HT1080 (cell line): ENCODE results near the gene LPCAT2. TPM values are rescaled to one million over a fixed set of nuclear protein-coding genes. Genes with fewer than 3 reads are reported as not detected.

Experiments
- DNase-seq: peaks from one replicate; pipeline ENCODE4 v3.0.0-alpha.2; 2015; ENCODE audit warnings: low read depth
- polyA plus RNA-seq, 2 experiments: library from polyadenylated mRNA; depleted of rRNA; stranded (reverse); fragments of >200 nt; gene quantifications; 2 replicates each; pipeline ENCODE4 v1.2.3, GENCODE V29; 2015
- total RNA-seq: library from RNA; depleted of rRNA; stranded (reverse); fragments of >200 nt; shearing (Covaris generic); gene quantifications from 2 replicates; pipeline ENCODE4 v1.2.3, GENCODE V29; 2014; rRNA removed

The LPCAT2 gene, protein sequence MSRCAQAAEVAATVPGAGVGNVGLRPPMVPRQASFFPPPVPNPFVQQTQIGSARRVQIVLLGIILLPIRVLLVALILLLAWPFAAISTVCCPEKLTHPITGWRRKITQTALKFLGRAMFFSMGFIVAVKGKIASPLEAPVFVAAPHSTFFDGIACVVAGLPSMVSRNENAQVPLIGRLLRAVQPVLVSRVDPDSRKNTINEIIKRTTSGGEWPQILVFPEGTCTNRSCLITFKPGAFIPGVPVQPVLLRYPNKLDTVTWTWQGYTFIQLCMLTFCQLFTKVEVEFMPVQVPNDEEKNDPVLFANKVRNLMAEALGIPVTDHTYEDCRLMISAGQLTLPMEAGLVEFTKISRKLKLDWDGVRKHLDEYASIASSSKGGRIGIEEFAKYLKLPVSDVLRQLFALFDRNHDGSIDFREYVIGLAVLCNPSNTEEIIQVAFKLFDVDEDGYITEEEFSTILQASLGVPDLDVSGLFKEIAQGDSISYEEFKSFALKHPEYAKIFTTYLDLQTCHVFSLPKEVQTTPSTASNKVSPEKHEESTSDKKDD
- total RNA-seq: 11.5 and 11.9 TPM in 2 replicates
- polyA plus RNA-seq (2015; cell fraction: cytosol; rRNA removed): 10.0 and 13.6 TPM in 2 replicates
- 21.9 and 25.6 TPM in 2 replicates for polyA plus RNA-seq (2015; cell fraction: nucleus; rRNA removed)

DNA sequence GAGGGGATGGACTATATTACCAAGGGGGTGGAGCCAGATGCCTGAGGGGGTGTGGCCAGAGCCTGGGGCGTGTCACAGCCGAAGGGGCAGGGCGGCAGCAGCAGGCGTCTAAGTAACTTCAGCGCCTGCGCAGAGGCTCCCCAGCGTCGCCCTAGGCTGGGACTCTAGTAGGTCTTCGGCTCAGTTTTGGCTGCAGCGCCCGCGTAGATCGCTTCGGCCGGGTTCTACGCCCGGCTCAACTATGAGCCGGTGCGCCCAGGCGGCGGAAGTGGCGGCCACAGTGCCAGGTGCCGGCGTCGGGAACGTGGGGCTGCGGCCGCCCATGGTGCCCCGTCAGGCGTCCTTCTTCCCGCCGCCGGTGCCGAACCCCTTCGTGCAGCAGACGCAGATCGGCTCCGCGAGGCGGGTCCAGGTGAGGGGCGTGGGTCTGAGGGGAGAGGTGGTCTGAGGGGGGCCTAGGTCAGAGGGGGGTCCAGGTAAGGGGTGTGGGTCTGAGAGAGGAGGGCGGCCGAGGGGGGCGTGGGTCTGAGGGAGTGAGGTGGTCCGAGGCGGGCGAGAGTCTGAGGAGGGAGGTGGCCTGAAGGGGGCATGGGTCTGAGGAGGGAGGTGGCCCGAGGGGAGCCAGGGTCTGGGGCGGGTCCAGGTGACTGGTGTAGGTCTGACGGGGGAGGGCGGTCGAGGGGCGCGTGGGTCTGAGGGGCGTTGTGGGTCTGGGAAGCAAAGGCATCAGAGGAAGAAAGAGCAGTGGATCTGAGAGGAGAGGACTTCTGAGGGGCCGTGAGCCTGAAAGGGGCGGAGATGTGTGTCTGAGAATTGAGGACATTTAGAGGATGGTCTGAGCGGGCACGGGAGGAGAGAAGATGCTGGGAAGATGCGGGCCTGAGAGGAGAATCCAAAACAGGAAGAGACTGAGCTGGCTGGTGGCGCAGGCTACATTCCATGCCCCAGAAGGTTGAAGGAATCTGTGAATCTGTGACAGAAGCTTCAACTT is at the start of gene LPCAT2:
TSS of gene LPCAT2 (plus strand) at position 132 of the 991 bp plus-strand sequence. CDS start at position 242, 110 bp downstream.
- DNase-seq: peak; percentile 78

DNA sequence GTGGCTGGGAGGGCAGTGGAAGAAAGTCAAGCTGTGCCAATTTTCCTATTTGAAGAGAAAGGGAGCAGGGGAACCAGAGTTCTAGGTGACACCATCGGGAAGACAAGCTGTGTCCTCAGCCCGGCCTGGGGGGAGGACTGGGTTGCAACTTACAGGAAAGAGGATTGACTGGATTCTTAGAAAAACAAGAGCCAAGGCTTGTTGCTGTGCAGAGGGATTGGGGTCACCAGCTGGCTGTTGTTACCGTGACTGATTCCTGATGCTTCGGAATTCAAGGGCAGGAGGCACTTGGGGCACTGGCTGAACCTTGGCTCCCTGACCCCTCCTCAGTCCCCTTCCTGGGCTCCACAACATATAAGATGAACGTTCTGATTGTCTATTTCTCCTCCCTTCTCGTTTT is 46.6 kb upstream of the LPCAT2 start:
- DNase-seq: no peak

DNA sequence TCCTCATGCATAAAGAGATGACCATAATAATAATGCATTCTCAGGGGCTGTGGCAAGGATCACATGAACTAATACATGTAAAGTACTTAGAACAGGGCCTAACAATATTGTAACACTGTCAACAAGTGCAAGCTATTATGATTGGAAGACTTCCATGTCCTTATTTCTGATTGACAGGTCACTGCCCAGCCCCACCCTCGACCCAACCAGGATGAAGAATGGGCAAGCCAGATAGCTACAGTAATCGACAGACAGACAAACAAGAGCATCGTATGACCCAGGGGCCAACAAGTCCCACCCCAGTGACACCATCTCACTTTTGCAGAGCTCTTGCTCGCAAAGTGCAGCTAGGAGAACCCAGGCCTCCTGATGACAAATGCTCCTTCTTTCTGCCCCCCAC is 44.5 kb upstream of the LPCAT2 start:
- DNase-seq: no peak

DNA sequence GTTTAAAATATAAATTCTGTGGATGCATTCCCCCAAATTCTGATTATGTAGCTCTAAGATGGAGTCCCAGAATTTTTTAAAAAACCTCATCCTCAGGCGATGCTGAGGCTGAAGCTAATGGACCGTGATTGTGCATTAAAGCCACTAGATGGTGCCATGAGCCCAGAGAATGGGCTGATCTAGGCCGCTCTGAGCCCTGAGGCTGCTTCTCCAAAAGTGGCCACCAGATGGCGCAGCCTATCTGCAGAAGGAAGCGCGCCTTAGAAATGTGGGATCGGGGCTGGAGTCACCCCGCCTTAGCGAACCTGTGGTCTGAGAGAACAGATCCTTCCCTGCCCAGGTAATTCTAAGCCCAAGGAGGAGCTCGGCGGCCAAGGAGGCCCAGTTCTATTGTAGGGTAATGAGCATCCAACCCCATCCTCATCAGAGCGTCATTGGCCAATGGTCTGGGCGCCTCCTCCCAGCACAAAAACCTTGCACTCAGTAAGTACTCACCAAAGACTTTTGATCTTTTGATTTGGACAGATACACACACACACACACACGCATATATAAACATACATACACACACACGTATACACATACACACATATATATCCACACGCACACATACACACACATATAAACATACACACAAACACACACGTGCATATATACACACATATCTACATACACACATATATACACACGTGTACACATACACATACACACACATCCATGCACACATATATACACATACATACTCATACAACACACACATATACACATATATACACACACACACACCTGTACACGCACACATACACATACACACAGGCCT is 43.6 kb upstream of the LPCAT2 start:
- DNase-seq: peak; percentile 71

DNA sequence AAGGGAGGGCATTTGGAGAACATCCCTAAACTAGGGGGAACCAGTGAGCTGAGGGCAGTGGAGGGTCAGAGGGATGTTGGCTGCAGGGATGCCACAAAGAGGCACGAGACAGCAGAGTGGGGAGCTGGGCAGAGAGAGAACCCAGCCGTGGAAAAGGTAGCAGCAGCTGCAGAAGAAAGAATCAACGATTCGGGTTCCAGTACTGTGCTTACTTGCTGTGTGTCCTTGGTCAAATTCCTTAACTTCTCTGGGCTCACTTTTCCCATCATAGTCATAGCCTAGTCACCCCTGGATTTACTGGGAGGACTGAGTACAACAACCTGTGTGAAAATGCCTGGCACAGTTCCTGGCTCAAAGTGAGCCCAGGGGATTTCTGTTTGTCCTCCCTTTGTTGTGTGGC is 42.7 kb upstream of the LPCAT2 start:
- no peak for DNase-seq

DNA sequence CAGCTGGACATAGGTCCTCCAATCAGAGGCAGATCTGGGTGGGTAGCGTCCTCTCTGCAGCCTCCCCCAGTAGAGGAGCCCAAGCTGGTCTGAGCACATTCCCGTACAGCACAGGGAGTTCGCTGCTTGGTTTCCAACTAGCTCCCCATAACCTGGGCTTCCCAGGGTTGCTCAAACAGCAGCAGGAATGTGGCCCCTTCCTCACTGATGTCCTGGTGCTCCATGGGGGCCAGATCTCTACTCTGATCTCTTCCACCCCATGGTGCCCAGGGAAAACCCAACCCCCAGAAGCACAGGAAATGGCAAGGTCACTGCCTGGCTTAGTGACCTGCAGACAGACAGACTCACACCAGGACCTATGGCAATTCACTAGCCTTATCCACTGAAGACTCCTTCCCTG is 41.0 kb upstream of the LPCAT2 start:
- DNase-seq: no peak

DNA sequence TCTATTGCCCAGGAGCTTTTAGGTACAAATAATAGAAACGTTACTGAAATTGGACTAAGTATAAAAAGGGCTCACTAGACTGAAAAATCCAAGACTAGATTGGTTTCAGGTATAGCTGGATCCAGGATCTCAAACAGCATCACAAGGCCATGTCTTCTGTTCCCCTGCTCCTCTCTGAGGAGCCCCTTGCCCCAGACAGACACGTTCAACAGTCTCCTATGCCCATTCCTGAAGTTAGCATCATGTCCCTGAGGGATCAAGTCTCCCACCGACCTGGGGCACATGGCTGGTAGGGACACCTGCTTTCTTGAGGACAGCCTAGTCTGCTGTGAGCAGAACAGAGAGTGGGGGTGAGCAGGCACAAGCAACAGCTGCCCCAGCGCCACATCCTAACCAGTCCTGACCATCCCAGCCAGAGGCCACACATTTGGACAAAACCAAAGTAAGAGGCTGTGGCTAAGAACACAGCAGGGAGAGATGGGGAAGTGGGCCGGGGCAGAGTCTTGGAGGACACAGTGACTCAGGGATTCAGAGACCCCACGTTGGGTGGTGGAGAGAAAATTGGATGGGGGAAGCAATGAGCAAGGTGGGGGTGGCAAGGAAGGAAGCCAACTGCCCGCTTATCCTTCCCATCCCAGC is 40.4 kb upstream of the LPCAT2 start:
- DNase-seq: no peak

DNA sequence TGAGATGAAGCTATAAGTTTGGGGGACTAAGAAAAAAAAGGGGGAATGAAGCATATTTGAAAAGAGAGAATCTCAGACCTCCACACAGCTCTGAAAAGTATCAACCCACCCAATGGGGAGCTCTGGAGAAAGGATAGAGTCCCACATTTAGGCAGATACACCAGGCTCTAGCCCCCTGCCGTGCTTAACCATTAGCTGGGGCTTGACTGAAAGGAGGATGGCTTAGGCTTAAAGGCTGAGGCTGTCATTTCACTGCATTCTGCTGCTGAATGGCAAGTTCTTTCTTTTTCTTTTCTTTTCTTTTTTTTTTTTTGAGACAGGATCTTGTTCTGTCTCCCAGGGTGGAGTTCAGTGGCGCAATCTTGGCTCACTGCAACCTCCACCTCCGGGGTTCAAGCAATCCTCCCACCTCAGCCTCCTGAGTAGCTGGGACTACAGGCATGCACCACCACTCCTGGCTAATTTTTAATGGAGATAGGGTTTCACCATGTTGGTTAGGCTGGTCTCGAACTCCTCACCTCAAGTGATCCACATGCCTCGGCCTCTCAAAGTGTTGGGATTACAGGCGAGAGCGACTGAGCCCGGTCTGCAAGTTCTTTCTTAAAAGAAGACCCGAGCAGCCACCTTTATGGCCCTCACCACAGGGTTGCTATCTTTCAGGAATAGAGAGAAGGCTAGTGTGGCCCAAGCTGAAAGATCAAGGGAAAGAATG is 38.9 kb upstream of the LPCAT2 start:
- no peak for DNase-seq

DNA sequence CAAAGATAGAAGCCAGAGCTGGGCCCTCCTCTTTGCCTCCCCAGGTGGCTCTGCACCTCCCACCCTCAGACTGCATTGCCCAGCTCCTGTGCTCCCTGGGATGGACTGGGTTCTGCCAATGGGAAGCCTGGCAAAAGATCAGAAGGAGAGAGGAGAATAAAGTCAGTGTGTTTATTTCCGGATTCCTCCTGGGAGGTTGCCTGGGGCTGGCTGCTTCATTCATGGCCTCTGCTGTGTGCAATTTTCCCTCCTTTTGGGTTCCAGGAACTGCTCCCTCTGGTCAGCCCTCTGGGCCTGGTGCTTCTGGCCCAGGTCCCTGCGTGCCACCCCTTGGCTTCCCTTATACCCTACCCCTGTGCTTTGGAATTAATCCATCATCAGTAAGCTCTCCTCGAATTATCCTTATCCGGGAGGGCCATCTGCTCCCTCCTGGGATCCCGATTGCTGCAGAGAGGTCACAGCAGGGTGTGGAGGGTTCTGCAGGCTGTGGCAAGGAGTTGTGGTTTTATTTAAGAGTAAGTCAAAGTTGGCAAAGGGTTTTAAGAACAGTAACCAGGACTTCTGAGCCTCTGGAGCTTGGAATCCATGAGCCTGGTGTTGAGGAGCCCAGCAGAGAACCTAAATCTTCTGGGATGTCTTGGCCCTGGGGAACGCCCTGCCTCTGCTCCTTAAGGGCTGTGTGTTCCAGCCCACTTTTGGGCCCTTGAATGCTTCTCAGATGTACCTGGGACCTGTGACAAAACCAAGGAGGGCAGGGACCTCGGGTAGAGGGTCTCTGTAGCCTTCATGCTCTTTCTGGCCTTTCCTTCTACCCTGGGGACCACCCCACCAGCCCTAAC is 38.1 kb upstream of the LPCAT2 start:
- peak; percentile 75 for DNase-seq

DNA sequence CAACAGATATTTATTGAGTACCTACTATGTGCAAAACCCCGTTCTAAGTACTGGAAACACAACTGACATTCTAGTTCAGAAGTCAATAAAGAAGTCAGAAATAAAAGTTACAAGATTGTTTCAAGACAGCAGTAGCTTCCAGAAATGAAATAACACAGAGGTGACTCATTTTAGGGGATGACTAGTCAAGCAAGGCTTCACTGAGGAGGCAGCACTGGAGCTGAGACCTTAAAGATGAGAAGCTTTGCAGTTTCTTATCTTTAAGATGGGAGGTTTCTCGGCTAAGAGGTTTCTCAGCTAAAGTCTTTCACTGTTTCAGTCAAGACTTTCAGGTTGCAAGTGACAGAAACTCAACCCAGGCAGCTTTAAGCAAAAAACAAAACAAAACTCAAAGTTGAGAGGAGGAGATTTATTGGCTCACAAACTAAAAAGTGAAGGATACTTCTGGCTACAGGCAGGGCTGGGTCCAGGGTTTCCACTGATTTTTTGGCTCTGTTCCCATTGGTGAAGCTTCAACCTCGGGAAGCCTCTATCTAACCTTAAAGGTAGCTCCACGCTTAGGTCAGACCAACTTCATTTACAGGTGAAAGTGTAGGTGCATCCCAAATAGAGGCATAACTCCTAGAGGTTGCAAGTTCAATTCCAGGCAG is 37.3 kb upstream of the LPCAT2 start:
- peak; percentile 84 for DNase-seq

DNA sequence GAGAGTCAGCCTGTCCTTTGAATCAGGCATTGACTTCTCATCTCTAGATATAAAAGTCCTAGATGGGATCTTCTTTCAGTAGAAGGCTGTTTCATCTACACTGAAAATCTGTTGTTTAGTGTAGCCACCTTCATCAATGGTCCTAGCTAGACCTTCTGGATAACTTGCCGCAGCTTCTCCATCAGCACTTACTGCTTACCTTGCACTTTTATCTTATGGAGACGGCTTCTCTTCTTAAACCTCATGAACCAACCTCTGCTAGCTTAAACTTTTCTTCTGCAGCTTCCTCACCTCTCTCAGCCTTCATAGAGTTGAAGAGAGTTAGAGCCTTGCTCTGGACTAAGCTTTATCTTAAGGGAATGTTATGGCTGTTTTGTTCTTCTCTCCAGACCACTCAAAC is 35.3 kb upstream of the LPCAT2 start:
- DNase-seq: no peak

DNA sequence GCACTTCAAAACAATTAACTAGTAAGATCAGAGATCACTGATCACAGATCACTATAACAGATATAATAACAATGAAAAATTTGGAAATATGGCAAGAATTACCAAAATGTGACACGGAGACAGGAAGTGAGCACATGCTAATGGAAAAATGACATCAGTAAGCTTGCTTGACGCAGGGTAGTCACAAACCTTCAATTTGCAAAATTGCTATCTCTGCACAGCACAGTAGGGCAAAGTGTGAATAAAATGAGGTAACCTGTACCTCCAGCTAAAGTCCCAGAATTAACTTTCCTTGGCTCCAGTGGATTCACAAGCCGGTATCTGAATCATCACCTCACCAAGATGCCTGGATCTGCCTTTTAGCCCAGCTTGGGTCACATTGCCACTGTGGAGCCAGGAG is 34.1 kb upstream of the LPCAT2 start:
- DNase-seq: no peak

DNA sequence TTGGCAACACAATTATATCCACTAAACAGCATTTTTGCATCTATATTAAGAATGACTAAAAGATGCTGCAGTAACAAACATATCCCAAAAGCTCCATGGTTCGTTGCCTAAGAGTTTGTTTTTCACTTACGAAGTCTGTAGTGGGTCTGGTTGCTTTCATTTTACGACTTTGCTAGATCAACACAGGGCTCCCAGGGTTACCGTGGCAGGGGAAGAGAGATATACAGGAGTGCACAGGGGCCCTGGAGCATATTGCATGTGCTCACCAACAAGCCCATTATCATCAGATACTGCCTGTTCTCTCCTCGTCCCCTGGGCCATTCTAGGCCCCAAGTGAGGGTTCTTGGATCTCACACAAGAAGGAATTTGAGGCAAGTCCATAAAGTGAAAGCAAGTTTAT is 33.0 kb upstream of the LPCAT2 start:
- no peak for DNase-seq

DNA sequence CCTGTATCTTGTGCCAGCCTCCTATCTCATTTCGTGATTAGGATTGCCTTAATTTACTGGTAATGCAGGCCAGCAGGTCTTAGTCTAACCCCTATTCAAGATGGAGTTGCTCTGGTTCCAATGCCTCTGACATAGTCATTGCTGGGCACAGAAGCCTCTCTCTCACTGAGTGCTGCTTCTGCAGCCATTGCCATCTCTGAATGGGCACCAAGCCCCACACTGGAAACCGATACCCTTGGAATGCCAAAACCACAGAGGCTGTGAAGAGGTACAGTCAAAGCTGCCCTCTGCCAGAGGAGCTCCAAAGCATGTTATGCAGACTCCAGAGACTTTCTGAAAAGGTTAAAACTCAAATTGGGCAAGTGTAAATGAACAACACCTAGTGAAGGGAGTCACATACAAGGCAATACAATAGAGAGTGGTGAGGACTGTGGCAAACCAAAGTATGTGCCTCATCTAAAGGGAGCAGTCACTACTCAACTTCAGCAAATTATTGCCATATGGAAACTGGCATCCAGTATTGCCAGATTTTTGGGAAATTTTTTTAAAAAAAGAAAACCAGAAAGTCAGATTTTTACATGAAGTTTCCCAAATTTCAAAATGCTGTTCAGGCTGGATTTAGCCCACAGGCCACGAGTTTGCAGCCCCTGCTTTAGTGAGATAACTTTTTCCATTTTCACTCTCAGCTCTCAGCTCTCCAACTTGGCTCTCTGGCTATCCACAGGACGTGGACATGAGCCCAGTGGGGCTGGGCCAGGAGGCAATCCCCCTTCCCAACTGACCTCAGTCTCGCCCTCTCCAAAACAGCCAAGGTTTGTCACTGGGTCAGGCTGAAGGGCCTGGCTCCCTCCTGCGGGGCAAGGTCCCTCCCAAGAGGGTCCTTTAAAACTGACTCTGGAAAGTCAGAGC is 32.0 kb upstream of the LPCAT2 start:
- peak; percentile 53 for DNase-seq

DNA sequence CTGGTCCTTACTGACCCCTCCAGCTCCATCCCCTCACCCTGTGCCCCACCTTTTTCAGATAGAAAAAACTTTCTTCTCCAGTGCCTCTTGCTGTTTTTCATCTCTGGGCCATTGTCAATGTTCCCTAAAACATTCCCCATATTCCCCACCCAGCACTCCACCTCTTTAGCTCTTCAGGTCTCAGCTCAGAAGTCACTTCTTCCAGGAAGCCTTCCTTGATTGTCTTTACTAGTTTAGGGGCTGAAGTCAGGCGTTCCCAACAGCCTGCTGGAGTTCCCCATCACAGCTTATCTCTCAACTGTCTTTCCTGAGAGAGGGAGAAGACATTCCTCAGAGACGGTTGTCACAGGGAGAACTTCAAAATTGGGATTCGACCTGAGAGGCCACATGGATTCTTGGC is 31.1 kb upstream of the LPCAT2 start:
- no peak for DNase-seq

DNA sequence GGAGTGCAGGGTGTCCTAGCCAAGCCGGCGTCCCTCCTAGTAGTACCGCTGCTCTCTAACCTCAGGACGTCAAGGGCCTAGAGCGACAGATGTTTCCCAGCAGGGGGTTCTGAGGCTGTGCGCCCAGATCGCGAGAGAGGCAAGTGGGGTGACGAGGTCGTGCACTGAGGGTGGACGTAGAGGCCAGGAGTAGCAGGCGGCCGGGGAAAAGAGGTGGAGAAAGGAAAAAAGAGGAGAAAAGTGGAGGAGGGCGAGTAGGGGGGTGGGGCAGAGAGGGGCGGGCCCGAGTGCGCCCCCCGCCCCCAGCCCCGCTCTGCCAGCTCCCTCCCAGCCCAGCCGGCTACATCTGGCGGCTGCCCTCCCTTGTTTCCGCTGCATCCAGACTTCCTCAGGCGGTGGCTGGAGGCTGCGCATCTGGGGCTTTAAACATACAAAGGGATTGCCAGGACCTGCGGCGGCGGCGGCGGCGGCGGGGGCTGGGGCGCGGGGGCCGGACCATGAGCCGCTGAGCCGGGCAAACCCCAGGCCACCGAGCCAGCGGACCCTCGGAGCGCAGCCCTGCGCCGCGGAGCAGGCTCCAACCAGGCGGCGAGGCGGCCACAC is 29.9 kb upstream of the LPCAT2 start, which contains the start of gene MMP2:
TSS of gene MMP2 (plus strand) at position 372 of the 603 bp plus-strand sequence. CDS start 282 bp downstream, outside the sequence.
- DNase-seq: peak; percentile 33
